ENCODE results near the gene ENG.

Gene ENG

GRCh38 chr9:127778280-127779135 is 76.0 kb downstream of the ENG start, which contains the start of gene SH2D3C:
SH2D3C (minus strand) TSS chr9:127778666; CDS start chr9:127778627, 39 bp downstream.
- no peak within 1 kb of the TSS for H3K4me3 ChIP-seq (ENCODE audit: low read depth, low read length)
- TF ChIP-seq, protein P1, sequence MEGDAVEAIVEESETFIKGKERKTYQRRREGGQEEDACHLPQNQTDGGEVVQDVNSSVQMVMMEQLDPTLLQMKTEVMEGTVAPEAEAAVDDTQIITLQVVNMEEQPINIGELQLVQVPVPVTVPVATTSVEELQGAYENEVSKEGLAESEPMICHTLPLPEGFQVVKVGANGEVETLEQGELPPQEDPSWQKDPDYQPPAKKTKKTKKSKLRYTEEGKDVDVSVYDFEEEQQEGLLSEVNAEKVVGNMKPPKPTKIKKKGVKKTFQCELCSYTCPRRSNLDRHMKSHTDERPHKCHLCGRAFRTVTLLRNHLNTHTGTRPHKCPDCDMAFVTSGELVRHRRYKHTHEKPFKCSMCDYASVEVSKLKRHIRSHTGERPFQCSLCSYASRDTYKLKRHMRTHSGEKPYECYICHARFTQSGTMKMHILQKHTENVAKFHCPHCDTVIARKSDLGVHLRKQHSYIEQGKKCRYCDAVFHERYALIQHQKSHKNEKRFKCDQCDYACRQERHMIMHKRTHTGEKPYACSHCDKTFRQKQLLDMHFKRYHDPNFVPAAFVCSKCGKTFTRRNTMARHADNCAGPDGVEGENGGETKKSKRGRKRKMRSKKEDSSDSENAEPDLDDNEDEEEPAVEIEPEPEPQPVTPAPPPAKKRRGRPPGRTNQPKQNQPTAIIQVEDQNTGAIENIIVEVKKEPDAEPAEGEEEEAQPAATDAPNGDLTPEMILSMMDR (IDR thresholded peaks at IDR 0.05; ENCODE audit: low read depth, low read length) = no peak

- TF ChIP-seq, protein P1 (IDR thresholded peaks at IDR 0.05; ENCODE audit: low read depth, low read length) = no peak
- H3K4me3 ChIP-seq (ENCODE audit: low read depth, low read length) = no peak overlapping the region
Observed at GRCh38 chr9:127777368-127777980, 77.0 kb downstream of the ENG start.

GRCh38 chr9:127776924-127777289 is 77.6 kb downstream of the ENG start:
- H3K4me3 ChIP-seq (ENCODE audit: low read depth, low read length) = no peak overlapping the region
- TF ChIP-seq, protein P1 (IDR thresholded peaks at IDR 0.05; ENCODE audit: low read depth, low read length) = no peak

DNA sequence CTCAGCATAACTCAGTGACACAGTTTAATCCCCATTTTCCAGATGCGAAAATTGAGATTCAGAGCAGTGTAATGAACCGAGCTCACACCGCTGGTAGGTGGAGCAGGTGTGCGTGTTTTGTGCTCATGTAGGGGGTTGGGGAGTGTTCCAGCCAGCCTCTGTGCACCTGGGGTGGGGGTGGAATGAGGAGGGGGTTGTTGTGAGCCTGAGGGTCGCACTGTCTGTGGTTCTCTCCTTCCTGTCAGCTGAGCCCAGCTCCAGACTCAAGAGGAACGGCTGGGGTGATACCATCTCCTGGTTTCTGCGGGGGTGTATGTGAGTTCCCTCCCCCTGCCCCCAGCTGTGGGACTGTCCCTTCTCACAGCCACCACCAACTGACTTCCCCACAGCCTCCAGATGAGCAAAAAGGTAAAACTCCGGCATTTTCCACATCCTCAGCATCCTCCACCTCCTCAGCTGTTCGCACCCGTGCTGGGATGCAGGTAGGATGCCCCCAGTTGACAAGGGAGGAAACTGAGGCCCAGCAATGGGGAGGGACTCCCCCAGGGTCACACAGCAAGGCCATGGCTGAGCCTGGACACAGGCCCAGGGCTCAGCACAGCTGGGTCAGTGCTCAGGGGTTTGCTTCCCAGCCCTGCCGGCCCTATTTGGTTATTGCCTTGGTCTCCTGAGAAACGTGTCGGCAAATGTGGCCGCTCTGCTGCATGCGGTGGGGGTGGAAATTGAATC is 78.1 kb downstream of the ENG start:
- H3K4me3 ChIP-seq (ENCODE audit: low read depth, low read length) = no peak overlapping the region
- TF ChIP-seq, protein P1 (IDR thresholded peaks at IDR 0.05; ENCODE audit: low read depth, low read length) = no peak

DNA sequence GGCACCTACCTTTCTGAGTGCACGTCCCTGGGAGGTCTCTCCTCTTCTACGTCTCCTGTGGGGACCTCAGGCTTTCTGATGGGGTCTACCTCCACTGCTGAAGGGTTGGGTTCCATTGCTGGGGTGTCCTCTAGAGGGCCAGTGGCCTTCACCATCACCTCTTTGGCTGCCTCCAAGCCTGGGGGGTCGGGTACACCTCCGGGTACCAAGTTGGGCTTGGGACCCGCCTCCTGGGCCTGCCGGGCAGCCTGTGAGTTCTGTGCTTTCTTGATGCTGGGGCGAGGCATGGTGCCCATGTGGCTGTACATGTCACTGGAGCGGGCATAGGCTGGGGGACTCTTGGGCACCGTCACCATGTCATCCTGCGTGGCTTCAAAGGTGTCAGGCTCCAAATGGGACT is 80.5 kb downstream of the ENG start:
- TF ChIP-seq, protein P1 (IDR thresholded peaks at IDR 0.05; ENCODE audit: low read depth, low read length) = no peak

DNA sequence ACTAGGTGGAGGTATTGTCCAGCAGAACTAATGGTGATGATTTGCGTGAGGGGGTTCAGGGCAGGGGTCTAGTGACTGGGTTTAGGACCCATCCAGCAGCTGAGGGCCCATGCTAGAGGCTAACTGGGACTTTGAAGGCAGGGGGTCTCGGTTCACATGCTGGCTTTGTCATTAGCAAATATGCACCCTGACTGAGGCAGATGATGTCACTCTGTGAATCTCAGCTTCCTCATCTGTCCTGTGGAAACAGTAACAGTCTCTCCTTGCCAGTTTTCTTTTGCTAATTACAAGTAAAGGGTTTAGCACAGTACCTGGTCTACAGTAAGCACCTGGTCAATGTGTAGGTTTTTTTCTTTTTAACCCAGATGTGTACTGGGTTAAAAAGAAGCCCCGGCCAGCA is 81.2 kb downstream of the ENG start:
- H3K4me3 ChIP-seq (ENCODE audit: low read depth, low read length) = no peak overlapping the region
- TF ChIP-seq, protein P1 (IDR thresholded peaks at IDR 0.05; ENCODE audit: low read depth, low read length) = no peak

More for the DNA sequence above, 80.5 kb downstream of the ENG start:
- no peak overlapping the region for H3K4me3 ChIP-seq (ENCODE audit: low read depth, low read length)

Data from WI38 (cell line).